Endothelial cell of umbilical vein (primary cell): Measurements from ENCODE around the gene CCDC38. TPM values are rescaled to one million over a fixed set of nuclear protein-coding genes. Genes with fewer than 3 reads are reported as not detected.

Source experiments
- BruUV-seq: library from RNA; stranded (reverse); fragments of 400-500 nt; replicated peaks from 2 replicates; lab custom pipeline; 2021; lab: Mats Ljungman, UMichigan
- CTCF ChIA-PET: fragments of 300-600, 350-600 bp; sonication (Branson Sonifier 250); formaldehyde crosslinking; loops from one replicate; lab custom pipeline; 2021; ENCODE audit warnings: antibody characterized with exemption, inconsistent platforms; lab: Charles Lee
- POLR2A ChIA-PET: fragments of 300-600, 350-600 bp; sonication (Branson Sonifier 250); formaldehyde crosslinking; loops from one replicate; lab custom pipeline; 2021; ENCODE audit warnings: antibody characterized with exemption, inconsistent platforms; lab: Charles Lee
- DNase-seq: peaks from one replicate; pipeline ENCODE4 v3.0.0-alpha.2; 2011; ENCODE audit warnings: low read depth, low spot score
- FAIRE-seq: peaks from 2 replicates; lab custom pipeline; 2011; peaks lifted over from hg19 to GRCh38; lab: Jason Lieb, UNC
- H2AFZ ChIP-seq: 2 replicates; pipeline ENCODE4 v1.6.0; 2012; ENCODE audit warnings: low read depth, low read length, control low read depth, inconsistent platforms
- H3K27ac ChIP-seq: 2 replicates; pipeline ENCODE4 v1.5.1; 2011; ENCODE audit warnings: low read depth, mild to moderate bottlenecking, control low read depth, low read length, moderate library complexity; ENCODE audit not compliant: insufficient read depth
- H3K27me3 ChIP-seq, 2 experiments: 2 replicates each; pipeline versions ENCODE4 v1.6.0 to v1.6.1; 2011; ENCODE audit warnings: low read length in 2 of 2, mixed read lengths in 1 of 2; ENCODE audit not compliant: control insufficient read depth in 2 of 2, insufficient read depth in 2 of 2
- H3K36me3 ChIP-seq, 2 experiments: 2 replicates in 1 of 2; 3 replicates in 1 of 2; pipeline ENCODE4 v1.5.1; 2011; ENCODE audit warnings: low read length in 2 of 2, mild to moderate bottlenecking in 1 of 2, moderate library complexity in 1 of 2; ENCODE audit not compliant: control insufficient read depth in 2 of 2, insufficient read depth in 2 of 2; ENCODE audit errors: extremely low read depth in 1 of 2
- H3K4me1 ChIP-seq: 3 replicates; pipeline ENCODE4 v1.5.1; 2011; ENCODE audit warnings: mild to moderate bottlenecking, low read length; ENCODE audit not compliant: control insufficient read depth, insufficient read depth; ENCODE audit errors: extremely low read depth
- H3K4me2 ChIP-seq: 2 replicates; pipeline ENCODE4 v1.6.1; 2011; ENCODE audit warnings: low read length, control low read depth, mixed read lengths; ENCODE audit not compliant: insufficient read depth
- H3K4me3 ChIP-seq, 3 experiments: fragments of 200-600 bp in 1 of 3; sonication (generic), shearing (Covaris generic) in 1 of 3; replicated peaks in 1 of 3; 2 replicates each; pipeline ENCODE4 v1.5.1; 2011 to 2016; ENCODE audit warnings: control low read depth in 3 of 3, low read length in 3 of 3, mild to moderate bottlenecking in 2 of 3, inconsistent platforms in 1 of 3, low read depth in 1 of 3, moderate library complexity in 1 of 3; ENCODE audit not compliant: insufficient read depth in 1 of 3
- H3K79me2 ChIP-seq: 2 replicates; pipeline ENCODE4 v1.6.0; 2012; ENCODE audit warnings: low read length, inconsistent platforms; ENCODE audit not compliant: control insufficient read depth, insufficient read depth
- H3K9ac ChIP-seq: replicated peaks from 2 replicates; pipeline ENCODE3; 2011; ENCODE audit warnings: low read length, control low read depth; ENCODE audit not compliant: insufficient read depth; ENCODE audit errors: extremely low read depth
- H3K9me1 ChIP-seq: replicated peaks from 3 replicates; pipeline ENCODE4 v1.6.0; 2011; ENCODE audit warnings: mild to moderate bottlenecking, low read length; ENCODE audit not compliant: control insufficient read depth, insufficient read depth; ENCODE audit errors: extremely low read depth
- H3K9me3 ChIP-seq: replicated peaks from 2 replicates; pipeline ENCODE4 v1.5.1; 2012; ENCODE audit warnings: low read length, inconsistent platforms; ENCODE audit not compliant: control insufficient read depth, insufficient read depth
- H4K20me1 ChIP-seq: replicated peaks from 2 replicates; pipeline ENCODE3; 2011; ENCODE audit warnings: mild to moderate bottlenecking, low read length; ENCODE audit not compliant: control insufficient read depth, insufficient read depth; ENCODE audit errors: extremely low read depth
- CTCF ChIP-seq, 2 donors: IDR thresholded peaks; 1 replicate in 1 of 2; 2 replicates in 1 of 2; pipeline ENCODE4 v1.5.1; 2011; ENCODE audit warnings: low read length in 2 of 2, mild to moderate bottlenecking in 2 of 2, moderate library complexity in 2 of 2, control low read depth in 1 of 2, inconsistent platforms in 1 of 2, low read depth in 1 of 2; ENCODE audit not compliant: insufficient read depth in 1 of 2; ENCODE audit errors: extremely low read depth in 1 of 2
- EZH2 ChIP-seq: IDR thresholded peaks from 2 replicates; pipeline ENCODE4 v1.6.1; 2012; ENCODE audit warnings: borderline replicate concordance, low read depth, mild to moderate bottlenecking, moderate library complexity, low read length, inconsistent platforms; ENCODE audit not compliant: severe bottlenecking
- FOS ChIP-seq: IDR thresholded peaks from 2 replicates; pipeline ENCODE4 v1.6.1; 2011; ENCODE audit warnings: mild to moderate bottlenecking, low read length, moderate library complexity, borderline replicate concordance; ENCODE audit not compliant: insufficient read depth
- GATA2 ChIP-seq: IDR thresholded peaks from 2 replicates; pipeline ENCODE4 v1.7.0; 2011; ENCODE audit warnings: low read depth, mild to moderate bottlenecking, moderate library complexity, mixed read lengths, low read length; ENCODE audit not compliant: insufficient read length, insufficient read depth
- JUN ChIP-seq: IDR thresholded peaks from 2 replicates; pipeline ENCODE4 v1.6.1; 2011; ENCODE audit warnings: borderline replicate concordance, low read depth; ENCODE audit not compliant: insufficient read length, insufficient read depth
- MYC ChIP-seq: IDR thresholded peaks from one replicate; pipeline ENCODE4 v1.6.1; 2011; ENCODE audit warnings: mild to moderate bottlenecking, low read depth, low read length
- POLR2A ChIP-seq: IDR thresholded peaks from 2 replicates; pipeline ENCODE4 v1.6.1; 2012; ENCODE audit warnings: low read depth, mild to moderate bottlenecking, control low read depth, low read length
- POLR2AphosphoS5 ChIP-seq: IDR thresholded peaks from 2 replicates; pipeline ENCODE4 v1.6.1; 2012; ENCODE audit warnings: low read depth, mild to moderate bottlenecking, control low read depth, low read length, moderate library complexity; ENCODE audit not compliant: insufficient read depth
- dilution Hi-C: fragments of 300-500 bp; cut with MboI; formaldehyde crosslinking; loops from one replicate; pipeline ENCODE4 v1.15.0; 2019; ENCODE audit warnings: low sequenced_read_pairs; ENCODE audit not compliant: extremely low pct_ligation_motif_present
- intact Hi-C: fragments of 100-400 bp; cut with micrococcal nuclease; formaldehyde crosslinking; loops from one replicate; pipeline ENCODE4 v1.10.0; 2022
- polyA plus RNA-seq, 4 experiments: library from polyadenylated mRNA; depleted of rRNA in 3 of 4; stranded (reverse) in 3 of 4; unstranded in 1 of 4; fragments of >200 nt; gene quantifications; 2 replicates each; pipeline versions ENCODE4 v1.2.1 to v1.2.3, GENCODE V29; 2011 to 2012; ENCODE audit warnings: missing spikeins in 1 of 4
- total RNA-seq: library from RNA; stranded (reverse); gene quantifications from 2 replicates; pipeline ENCODE4 v1.2.3, GENCODE V29; 2021
- TF ChIP-seq, protein P1 (sequence below): IDR thresholded peaks from 2 replicates; pipeline ENCODE4 v1.6.1; 2011; ENCODE audit not compliant: insufficient read depth, insufficient read length

The CCDC38 gene
- total and polyA plus RNA-seq, 2 donors (not counting 3 experiments of a cell fraction or from before 2014, with no cell fraction given): not detected

DNA sequence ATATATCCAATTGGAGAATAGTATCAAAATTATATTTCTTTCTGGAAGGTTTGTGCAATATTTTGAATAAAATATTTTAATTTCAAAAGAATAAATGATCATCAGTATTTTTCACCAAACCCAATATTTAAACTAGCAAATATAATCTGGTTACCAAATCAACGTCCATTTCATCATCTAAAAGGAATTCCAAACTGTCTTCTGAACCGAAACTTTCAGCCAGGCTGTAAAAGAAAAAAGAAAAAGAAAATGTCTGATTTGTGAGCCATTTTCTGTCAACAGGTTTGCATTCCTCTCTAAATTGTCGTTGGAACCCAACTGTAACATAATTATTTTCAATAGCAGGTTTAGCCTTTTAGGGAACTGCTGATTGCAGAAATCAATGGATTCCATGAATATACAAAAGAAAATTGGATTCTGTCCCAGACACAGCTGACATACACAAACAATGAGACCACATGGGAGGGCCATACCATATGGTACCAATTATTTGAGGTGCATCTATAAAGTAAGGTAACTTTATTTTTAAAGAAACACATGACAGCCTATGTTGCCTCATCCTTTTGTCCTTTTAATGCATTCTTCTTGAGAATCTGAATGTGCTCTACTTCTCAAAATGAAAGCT is 61.0 kb downstream of the CCDC38 start:
- no peaks in the 10 kb centered on the region for H3K9me3 ChIP-seq
- dilution Hi-C loops (no loop called here), intact Hi-C loops (no loop called here)
- no peak overlapping the region for H3K4me2 ChIP-seq
- ChIA-PET CTCF (no interaction called here), POLR2A (no interaction called here)
- H3K79me2 ChIP-seq: no peaks in the 10 kb centered on the region
- DNase-seq (no peak), FAIRE-seq (no peak)
- H4K20me1 ChIP-seq: no peaks in the 10 kb centered on the region
- H3K27ac ChIP-seq: no peak overlapping the region
- no TSS peak for BruUV-seq
- no peaks in the 10 kb centered on the region for H3K27me3 ChIP-seq
- H3K4me3 ChIP-seq: no peak overlapping the region
- peaks cover 6% of the 10 kb centered on the region for H3K4me1 ChIP-seq
- no peak overlapping the region for H2AFZ ChIP-seq
- H3K9ac ChIP-seq: no peak overlapping the region
- TF ChIP-seq, protein P1, sequence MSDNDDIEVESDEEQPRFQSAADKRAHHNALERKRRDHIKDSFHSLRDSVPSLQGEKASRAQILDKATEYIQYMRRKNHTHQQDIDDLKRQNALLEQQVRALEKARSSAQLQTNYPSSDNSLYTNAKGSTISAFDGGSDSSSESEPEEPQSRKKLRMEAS: no peak
- no peak for TF ChIP-seq EZH2
- no peak for TF ChIP-seq POLR2A
- TF ChIP-seq CTCF (IDR thresholded peaks at IDR 0.05; ENCODE audit: extremely low read depth in 1 of 2, insufficient read depth in 1 of 2, low read depth in 1 of 2, low read length in 2 of 2): no peak
- TF ChIP-seq POLR2AphosphoS5: no peak
- TF ChIP-seq GATA2: no peak
- no peak for TF ChIP-seq FOS
- TF ChIP-seq JUN: no peak
- TF ChIP-seq MYC: no peak
- H3K9me1 ChIP-seq: no peaks in the 10 kb centered on the region
- no peaks in the 10 kb centered on the region for H3K36me3 ChIP-seq
